IMR-90 (cell line): ENCODE results near the gene NXPH3. TPM values are rescaled to one million over a fixed set of nuclear protein-coding genes. Genes with fewer than 3 reads are reported as not detected.

Experiments used
- ELK1 ChIP-seq: fragments of 150-350 bp; IDR thresholded peaks from 2 replicates; pipeline ENCODE4 v1.6.1; 2016; ENCODE audit warnings: low read depth, mild to moderate bottlenecking, low read length, moderate library complexity, borderline replicate concordance
- polyA plus RNA-seq, 3 experiments: library from polyadenylated mRNA; depleted of rRNA; stranded (reverse); fragments of >200 nt; gene quantifications; 2 replicates each; pipeline ENCODE4 v1.2.3, GENCODE V29; 2012; ENCODE audit warnings: low replicate concordance in 1 of 3
- total RNA-seq: library from RNA; depleted of rRNA; stranded (reverse); fragments of >200 nt; gene quantifications from 2 replicates; pipeline ENCODE4 v1.2.3, GENCODE V29; 2012

The NXPH3 gene
- total and polyA plus RNA-seq, 2 of the 4 experiments (the other 2 are of a cell fraction): 0.18 to 0.31 TPM

GRCh38 chr17:49574945-49575678 lies 559 bp upstream of the NXPH3 start (continued):
- TF ChIP-seq ELK1: no peak
